Astrocyte (in vitro differentiated cells and primary cell): Measurements from ENCODE around the gene NRG3. TPM values are rescaled to one million over a fixed set of nuclear protein-coding genes. Genes with fewer than 3 reads are reported as not detected.

ENCODE experiments used
- DNase-seq: peaks from one replicate; pipeline ENCODE4 v3.0.0-alpha.2; 2010; ENCODE audit warnings: low read depth
- FAIRE-seq: peaks from 2 replicates; lab custom pipeline; 2011; peaks lifted over from hg19 to GRCh38; lab: Jason Lieb, UNC
- H2AFZ ChIP-seq: 2 replicates; pipeline ENCODE4 v1.6.0; 2012; ENCODE audit warnings: low read depth, low read length, inconsistent platforms
- H3K27ac ChIP-seq: 2 replicates; pipeline ENCODE4 v1.5.1; 2011; ENCODE audit warnings: low read depth, low read length, inconsistent platforms
- H3K27me3 ChIP-seq: 2 replicates; pipeline ENCODE4 v1.6.0; 2011; ENCODE audit warnings: low read length, inconsistent platforms; ENCODE audit not compliant: insufficient read depth
- H3K36me3 ChIP-seq: 2 replicates; pipeline ENCODE4 v1.5.1; 2011; ENCODE audit warnings: low read length, inconsistent platforms; ENCODE audit not compliant: insufficient read depth
- H3K4me1 ChIP-seq: 2 replicates; pipeline ENCODE4 v1.5.1; 2011; ENCODE audit warnings: low read length, inconsistent platforms; ENCODE audit not compliant: insufficient read depth
- H3K4me2 ChIP-seq: 2 replicates; pipeline ENCODE4 v1.6.0; 2012; ENCODE audit warnings: low read length, inconsistent platforms
- H3K4me3 ChIP-seq: 2 replicates; pipeline ENCODE4 v1.5.1; 2011; ENCODE audit warnings: low read depth, mild to moderate bottlenecking, low read length, inconsistent platforms; ENCODE audit not compliant: insufficient read depth
- H3K79me2 ChIP-seq: 2 replicates; pipeline ENCODE4 v1.6.0; 2012; ENCODE audit warnings: mild to moderate bottlenecking, low read length, inconsistent platforms; ENCODE audit not compliant: insufficient read depth
- H3K9ac ChIP-seq: 2 replicates; pipeline ENCODE4 v1.6.0; 2012; ENCODE audit warnings: mild to moderate bottlenecking, low read length, inconsistent platforms
- H3K9me3 ChIP-seq: 2 replicates; pipeline ENCODE4 v1.5.1; 2012; ENCODE audit warnings: low read depth, mild to moderate bottlenecking, low read length, inconsistent platforms; ENCODE audit not compliant: insufficient read depth
- H4K20me1 ChIP-seq: 2 replicates; pipeline ENCODE4 v1.6.0; 2012; ENCODE audit warnings: low read length, inconsistent platforms; ENCODE audit not compliant: insufficient read depth
- H3K27ac Mint-ChIP-seq: one replicate; pipeline ENCODE4 v1.8.0; 2021; ENCODE audit warnings: mild to moderate bottlenecking, mixed read lengths; ENCODE audit not compliant: unreplicated experiment
- H3K27me3 Mint-ChIP-seq: one replicate; pipeline ENCODE4 v1.8.0; 2021; ENCODE audit warnings: low read depth, mixed read lengths; ENCODE audit not compliant: unreplicated experiment
- H3K36me3 Mint-ChIP-seq: one replicate; pipeline ENCODE4 v1.8.0; 2021; ENCODE audit warnings: low read depth, mixed read lengths; ENCODE audit not compliant: unreplicated experiment
- H3K4me1 Mint-ChIP-seq: one replicate; pipeline ENCODE4 v1.8.0; 2021; ENCODE audit warnings: low read depth, mixed read lengths; ENCODE audit not compliant: unreplicated experiment
- H3K4me3 Mint-ChIP-seq: one replicate; pipeline ENCODE4 v1.8.0; 2021; ENCODE audit warnings: mild to moderate bottlenecking, moderate library complexity, mixed read lengths; ENCODE audit not compliant: unreplicated experiment
- H3K9me3 Mint-ChIP-seq: one replicate; pipeline ENCODE4 v1.8.0; 2021; ENCODE audit warnings: mild to moderate bottlenecking, mixed read lengths; ENCODE audit not compliant: unreplicated experiment
- EZH2 ChIP-seq: IDR thresholded peaks from 2 replicates; pipeline ENCODE4 v1.6.1; 2012; ENCODE audit warnings: mild to moderate bottlenecking, low read length, inconsistent platforms; ENCODE audit not compliant: insufficient read depth
- total RNA-seq: library from RNA; stranded (reverse); gene quantifications from 2 replicates; pipeline ENCODE4 v1.2.1, GENCODE V29; 2021
- TF ChIP-seq, protein P1 (sequence below): IDR thresholded peaks from 2 replicates; pipeline ENCODE4 v1.5.1; 2011; ENCODE audit warnings: low read depth, mild to moderate bottlenecking, inconsistent platforms, low read length, moderate library complexity; ENCODE audit not compliant: insufficient read depth

Gene NRG3
- total RNA-seq, 1 donor from 2014 or later: 2.1 TPM

GRCh38 chr10:82091413-82091812, 216.4 kb downstream of the NRG3 start:
- H3K9me3 ChIP-seq: no peaks in the 10 kb centered on the region
- H3K4me2 ChIP-seq: no peak overlapping the region
- Mint-ChIP-seq H3K27me3 (peaks cover 2% of the 10 kb centered on the region), H3K4me1 (no peaks in the 10 kb centered on the region), H3K27ac (no peak overlapping the region), H3K9me3 (no peaks in the 10 kb centered on the region), H3K4me3 (no peak overlapping the region), H3K36me3 (no peaks in the 10 kb centered on the region)
- H3K27ac ChIP-seq: no peak overlapping the region
- DNase-seq (no peak), FAIRE-seq (no peak)
- no peaks in the 10 kb centered on the region for H3K4me1 ChIP-seq
- H3K9ac ChIP-seq: no peak overlapping the region
- TF ChIP-seq EZH2: no peak
- TF ChIP-seq, protein P1, sequence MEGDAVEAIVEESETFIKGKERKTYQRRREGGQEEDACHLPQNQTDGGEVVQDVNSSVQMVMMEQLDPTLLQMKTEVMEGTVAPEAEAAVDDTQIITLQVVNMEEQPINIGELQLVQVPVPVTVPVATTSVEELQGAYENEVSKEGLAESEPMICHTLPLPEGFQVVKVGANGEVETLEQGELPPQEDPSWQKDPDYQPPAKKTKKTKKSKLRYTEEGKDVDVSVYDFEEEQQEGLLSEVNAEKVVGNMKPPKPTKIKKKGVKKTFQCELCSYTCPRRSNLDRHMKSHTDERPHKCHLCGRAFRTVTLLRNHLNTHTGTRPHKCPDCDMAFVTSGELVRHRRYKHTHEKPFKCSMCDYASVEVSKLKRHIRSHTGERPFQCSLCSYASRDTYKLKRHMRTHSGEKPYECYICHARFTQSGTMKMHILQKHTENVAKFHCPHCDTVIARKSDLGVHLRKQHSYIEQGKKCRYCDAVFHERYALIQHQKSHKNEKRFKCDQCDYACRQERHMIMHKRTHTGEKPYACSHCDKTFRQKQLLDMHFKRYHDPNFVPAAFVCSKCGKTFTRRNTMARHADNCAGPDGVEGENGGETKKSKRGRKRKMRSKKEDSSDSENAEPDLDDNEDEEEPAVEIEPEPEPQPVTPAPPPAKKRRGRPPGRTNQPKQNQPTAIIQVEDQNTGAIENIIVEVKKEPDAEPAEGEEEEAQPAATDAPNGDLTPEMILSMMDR: no peak
- H4K20me1 ChIP-seq: no peaks in the 10 kb centered on the region
- no peak overlapping the region for H3K4me3 ChIP-seq
- no peaks in the 10 kb centered on the region for H3K79me2 ChIP-seq
- no peak overlapping the region for H2AFZ ChIP-seq
- no peaks in the 10 kb centered on the region for H3K36me3 ChIP-seq
- no peaks in the 10 kb centered on the region for H3K27me3 ChIP-seq

- Mint-ChIP-seq H3K36me3 (no peaks in the 10 kb centered on the region), H3K27ac (no peak overlapping the region), H3K4me1 (no peaks in the 10 kb centered on the region), H3K27me3 (peaks cover 2% of the 10 kb centered on the region), H3K4me3 (no peak overlapping the region), H3K9me3 (no peaks in the 10 kb centered on the region)
- H3K9ac ChIP-seq: no peak overlapping the region
- no peak overlapping the region for H2AFZ ChIP-seq
- H4K20me1 ChIP-seq: no peaks in the 10 kb centered on the region
- H3K27ac ChIP-seq: no peak overlapping the region
- H3K27me3 ChIP-seq: no peaks in the 10 kb centered on the region
- no peak for TF ChIP-seq EZH2
- TF ChIP-seq, protein P1: no peak
- FAIRE-seq: no peak
- H3K9me3 ChIP-seq: no peaks in the 10 kb centered on the region
- H3K4me2 ChIP-seq: no peak overlapping the region
- DNase-seq: no peak
- no peak overlapping the region for H3K4me3 ChIP-seq
- no peaks in the 10 kb centered on the region for H3K36me3 ChIP-seq
- no peaks in the 10 kb centered on the region for H3K4me1 ChIP-seq
- H3K79me2 ChIP-seq: no peaks in the 10 kb centered on the region
Measured at GRCh38 chr10:82092111-82092510, 217.1 kb downstream of the NRG3 start.

DNA sequence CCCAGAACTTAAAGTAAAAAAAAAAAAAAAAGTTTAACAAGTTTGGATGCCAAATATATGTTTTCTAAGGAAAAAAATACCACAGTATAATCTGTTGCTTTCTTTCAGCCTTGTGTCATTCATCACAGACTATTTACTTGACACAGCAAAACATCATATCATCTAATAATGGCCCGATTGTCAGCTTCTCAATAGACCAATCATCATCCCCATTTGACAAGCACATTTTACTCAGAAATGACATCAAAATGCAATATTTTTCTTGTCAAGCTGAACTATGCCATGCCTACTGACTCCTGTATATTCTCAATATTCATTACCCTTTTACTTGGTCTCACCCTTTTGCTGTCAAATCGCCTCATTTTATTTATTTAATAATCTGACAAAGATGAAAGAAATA, 249.7 kb downstream of the NRG3 start:
- H3K36me3 ChIP-seq: no peaks in the 10 kb centered on the region
- Mint-ChIP-seq H3K36me3 (no peaks in the 10 kb centered on the region), H3K27ac (no peak overlapping the region), H3K4me3 (no peak overlapping the region), H3K27me3 (no peaks in the 10 kb centered on the region), H3K4me1 (no peaks in the 10 kb centered on the region), H3K9me3 (no peaks in the 10 kb centered on the region)
- FAIRE-seq: no peak
- H3K4me1 ChIP-seq: no peaks in the 10 kb centered on the region
- H3K4me3 ChIP-seq: no peak overlapping the region
- no peaks in the 10 kb centered on the region for H3K9me3 ChIP-seq
- H3K27me3 ChIP-seq: no peaks in the 10 kb centered on the region
- no peak overlapping the region for H2AFZ ChIP-seq
- no peaks in the 10 kb centered on the region for H4K20me1 ChIP-seq
- H3K79me2 ChIP-seq: no peaks in the 10 kb centered on the region
- TF ChIP-seq, protein P1: no peak
- no peak for TF ChIP-seq EZH2
- H3K9ac ChIP-seq: no peak overlapping the region
- H3K4me2 ChIP-seq: no peak overlapping the region
- H3K27ac ChIP-seq: no peak overlapping the region
- DNase-seq: no peak
